NCI-H2081 treated with DMSO at 0.1 percent for 48 hours (cell line): ENCODE results near the gene SCAMP1.
A peak's percentile ranks its signal among the peaks of the same experiment; 100 is the strongest.
"Not testable (repeated sequence)": the region's sequence is repeated elsewhere in the genome, so short reads cannot be mapped to it uniquely, and the experiment has no call there.

Experiments used
- DNase-seq: peaks from one replicate; lab custom pipeline; 2025; lab: John Stamatoyannopoulos, UW

Gene SCAMP1

GRCh38 chr5:78359831-78360673 lies at the start of gene SCAMP1:
TSS of gene SCAMP1 (plus strand) at chr5:78360617. CDS start at chr5:78360672, 55 bp downstream.
- peak; percentile 63 for DNase-seq

- no peak for DNase-seq
Measured at GRCh38 chr5:78317515-78317914, 42.9 kb upstream of the SCAMP1 start.

GRCh38 chr5:78318337-78318736 lies 42.1 kb upstream of the SCAMP1 start:
- no peak for DNase-seq

- no peak for DNase-seq
Measured at GRCh38 chr5:78320401-78320800, 40.0 kb upstream of the SCAMP1 start.

- DNase-seq: no peak
Measured at GRCh38 chr5:78323241-78323640, 37.2 kb upstream of the SCAMP1 start.

- no peak for DNase-seq
Measured at GRCh38 chr5:78326930-78327329, 33.5 kb upstream of the SCAMP1 start.

GRCh38 chr5:78327761-78328510 lies 32.5 kb upstream of the SCAMP1 start:
- DNase-seq: no peak

- DNase-seq: no peak
Measured at GRCh38 chr5:78328585-78329173, 31.7 kb upstream of the SCAMP1 start.

- no peak for DNase-seq
Measured at GRCh38 chr5:78331523-78332080, 28.8 kb upstream of the SCAMP1 start.

GRCh38 chr5:78334811-78335210 lies 25.6 kb upstream of the SCAMP1 start:
- DNase-seq: no peak

GRCh38 chr5:78335976-78336375 lies 24.4 kb upstream of the SCAMP1 start:
- no peak for DNase-seq

GRCh38 chr5:78336698-78337097 lies 23.7 kb upstream of the SCAMP1 start:
- no peak for DNase-seq

GRCh38 chr5:78339617-78340436 lies 20.6 kb upstream of the SCAMP1 start:
- DNase-seq: no peak

- DNase-seq: no peak
Measured at GRCh38 chr5:78341440-78341839, 19.0 kb upstream of the SCAMP1 start.

- DNase-seq: no peak
Measured at GRCh38 chr5:78345485-78345884, 14.9 kb upstream of the SCAMP1 start.

- no peak for DNase-seq
Measured at GRCh38 chr5:78353520-78353919, 6.9 kb upstream of the SCAMP1 start.

- DNase-seq: no peak
Measured at GRCh38 chr5:78354066-78354670, 6.2 kb upstream of the SCAMP1 start.

GRCh38 chr5:78355561-78355960 lies 4.9 kb upstream of the SCAMP1 start:
- DNase-seq: no peak

GRCh38 chr5:78359455-78359830 lies 974 bp upstream of the SCAMP1 start:
- not testable (repeated sequence) for DNase-seq

GRCh38 chr5:78360674-78360923 lies 182 bp downstream of the SCAMP1 start:
- no peak for DNase-seq

- no peak for DNase-seq
Measured at GRCh38 chr5:78360924-78361630, 660 bp downstream of the SCAMP1 start.
